Neural crest cell (in vitro differentiated cells): ENCODE data around the gene ZNF143. TPM values are rescaled to one million over a fixed set of nuclear protein-coding genes. Genes with fewer than 3 reads are reported as not detected.

Source experiments
- DNase-seq: peaks from one replicate; pipeline ENCODE4 v3.0.0; 2021; ENCODE audit warnings: low read depth, mixed read lengths, low spot score
- H3K27ac Mint-ChIP-seq: one replicate; pipeline ENCODE4 v1.8.0; 2021; ENCODE audit warnings: mild to moderate bottlenecking, mixed read lengths; ENCODE audit not compliant: unreplicated experiment
- H3K27me3 Mint-ChIP-seq: 2 replicates; pipeline ENCODE4 v1.8.0; 2021; ENCODE audit warnings: low read depth, mild to moderate bottlenecking, mixed read lengths
- H3K36me3 Mint-ChIP-seq: 2 replicates; pipeline ENCODE4 v1.8.0; 2021; ENCODE audit warnings: low read depth, mild to moderate bottlenecking, mixed read lengths
- H3K4me1 Mint-ChIP-seq: 2 replicates; pipeline ENCODE4 v1.8.0; 2021; ENCODE audit warnings: mixed read lengths
- H3K4me3 Mint-ChIP-seq: one replicate; pipeline ENCODE4 v1.8.0; 2021; ENCODE audit warnings: mild to moderate bottlenecking, mixed read lengths
- H3K9me3 Mint-ChIP-seq: 2 replicates; pipeline ENCODE4 v1.8.0; 2021; ENCODE audit warnings: mixed read lengths
- total RNA-seq: library from RNA; stranded (reverse); gene quantifications from 2 replicates; pipeline ENCODE4 v1.2.1, GENCODE V29; 2021
- TF ChIP-seq, protein P1 (sequence below): fragments of 200-600 bp; sonication (generic); conservative IDR thresholded peaks from 2 replicates; pipeline ENCODE4 v1.5.0; 2021; ENCODE audit warnings: antibody characterized with exemption, mild to moderate bottlenecking

Gene ZNF143
- total RNA-seq, 1 donor from 2014 or later: 39.1 TPM

GRCh38 chr11:9490376-9490775 is 29.6 kb downstream of the ZNF143 start:
- H3K27ac Mint-ChIP-seq: no peak overlapping the region
- TF ChIP-seq, protein P1, sequence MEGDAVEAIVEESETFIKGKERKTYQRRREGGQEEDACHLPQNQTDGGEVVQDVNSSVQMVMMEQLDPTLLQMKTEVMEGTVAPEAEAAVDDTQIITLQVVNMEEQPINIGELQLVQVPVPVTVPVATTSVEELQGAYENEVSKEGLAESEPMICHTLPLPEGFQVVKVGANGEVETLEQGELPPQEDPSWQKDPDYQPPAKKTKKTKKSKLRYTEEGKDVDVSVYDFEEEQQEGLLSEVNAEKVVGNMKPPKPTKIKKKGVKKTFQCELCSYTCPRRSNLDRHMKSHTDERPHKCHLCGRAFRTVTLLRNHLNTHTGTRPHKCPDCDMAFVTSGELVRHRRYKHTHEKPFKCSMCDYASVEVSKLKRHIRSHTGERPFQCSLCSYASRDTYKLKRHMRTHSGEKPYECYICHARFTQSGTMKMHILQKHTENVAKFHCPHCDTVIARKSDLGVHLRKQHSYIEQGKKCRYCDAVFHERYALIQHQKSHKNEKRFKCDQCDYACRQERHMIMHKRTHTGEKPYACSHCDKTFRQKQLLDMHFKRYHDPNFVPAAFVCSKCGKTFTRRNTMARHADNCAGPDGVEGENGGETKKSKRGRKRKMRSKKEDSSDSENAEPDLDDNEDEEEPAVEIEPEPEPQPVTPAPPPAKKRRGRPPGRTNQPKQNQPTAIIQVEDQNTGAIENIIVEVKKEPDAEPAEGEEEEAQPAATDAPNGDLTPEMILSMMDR: no peak
- no peaks in the 10 kb centered on the region for H3K27me3 Mint-ChIP-seq
- H3K9me3 Mint-ChIP-seq: no peaks in the 10 kb centered on the region
- H3K36me3 Mint-ChIP-seq: peaks cover 10% of the 10 kb centered on the region
- no peak overlapping the region for H3K4me3 Mint-ChIP-seq
- H3K4me1 Mint-ChIP-seq: no peaks in the 10 kb centered on the region
- no peak for DNase-seq

DNA sequence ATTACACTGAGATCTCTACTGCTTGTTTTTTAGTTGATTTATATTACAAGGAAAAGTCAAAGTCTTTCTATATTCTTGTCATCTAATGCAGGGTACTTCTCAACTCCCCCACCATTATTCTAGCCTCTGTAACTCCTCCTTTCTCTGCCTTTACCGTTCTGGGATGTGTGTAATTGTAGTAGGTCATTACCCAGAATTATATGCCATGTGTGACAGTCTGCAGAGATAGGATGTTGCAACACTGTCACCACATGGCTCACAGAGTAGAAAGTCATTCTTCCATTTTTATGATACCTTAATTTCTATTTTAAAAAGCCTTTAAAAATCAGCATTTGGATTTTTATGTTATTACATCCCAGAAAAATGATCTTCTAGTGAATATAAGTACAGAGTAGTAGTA is 32.7 kb downstream of the ZNF143 start:
- Mint-ChIP-seq H3K4me3 (no peak overlapping the region), H3K27ac (no peak overlapping the region), H3K27me3 (no peaks in the 10 kb centered on the region), H3K4me1 (no peaks in the 10 kb centered on the region), H3K36me3 (peaks cover 10% of the 10 kb centered on the region), H3K9me3 (no peaks in the 10 kb centered on the region)
- no peak for DNase-seq
- TF ChIP-seq, protein P1: no peak

GRCh38 chr11:9494316-9494715 is 33.5 kb downstream of the ZNF143 start:
- Mint-ChIP-seq H3K4me1 (no peaks in the 10 kb centered on the region), H3K27ac (no peak overlapping the region), H3K9me3 (no peaks in the 10 kb centered on the region), H3K36me3 (peaks cover 7% of the 10 kb centered on the region), H3K27me3 (no peaks in the 10 kb centered on the region), H3K4me3 (no peak overlapping the region)
- TF ChIP-seq, protein P1: no peak
- DNase-seq: no peak

- DNase-seq: no peak
- Mint-ChIP-seq H3K4me1 (no peaks in the 10 kb centered on the region), H3K27me3 (no peaks in the 10 kb centered on the region), H3K4me3 (no peak overlapping the region), H3K9me3 (no peaks in the 10 kb centered on the region), H3K36me3 (peaks cover 4% of the 10 kb centered on the region), H3K27ac (peak overlapping the region; percentile 68)
- TF ChIP-seq, protein P1: no peak
These were observed 35.1 kb downstream of the ZNF143 start for GRCh38 chr11:9495803-9496514.

GRCh38 chr11:9498457-9499078 is 37.8 kb downstream of the ZNF143 start:
- Mint-ChIP-seq H3K4me3 (no peak overlapping the region), H3K9me3 (no peaks in the 10 kb centered on the region), H3K27ac (no peak overlapping the region), H3K27me3 (no peaks in the 10 kb centered on the region), H3K4me1 (no peaks in the 10 kb centered on the region), H3K36me3 (peaks cover 8% of the 10 kb centered on the region)
- DNase-seq: no peak
- TF ChIP-seq, protein P1: no peak
